Activated CD8-positive, alpha-beta memory T cell treated with anti-CD3 and anti-CD28 coated beads, Interleukin-2, amount 10 ng/mL, durations not matched to agents 7 days and 5 days (primary cell): ENCODE results near the gene TSPAN16. TPM values are rescaled to one million over a fixed set of nuclear protein-coding genes. Genes with fewer than 3 reads are reported as not detected.

ENCODE experiments used
- ATAC-seq: fragments of 150-1000 bp; cut with Tn5 transposase; one replicate; pipeline ENCODE4 v1.10.0; 2021; ENCODE audit warnings: moderate library complexity
- CTCF ChIA-PET: fragments of 350-600 bp; sonication (Branson Sonifier 250); formaldehyde crosslinking; loops from one replicate; lab custom pipeline; 2021; ENCODE audit warnings: antibody characterized with exemption; lab: Charles Lee
- DNase-seq: peaks from one replicate; pipeline ENCODE4 v3.0.0-alpha.2; 2020
- H3K27ac Mint-ChIP-seq: one replicate; pipeline ENCODE4 v1.8.0; 2021; ENCODE audit warnings: mild to moderate bottlenecking, mixed read lengths
- H3K27me3 Mint-ChIP-seq: one replicate; pipeline ENCODE4 v1.8.0; 2021; ENCODE audit warnings: mixed read lengths
- H3K36me3 Mint-ChIP-seq: one replicate; pipeline ENCODE4 v1.8.0; 2021; ENCODE audit warnings: mild to moderate bottlenecking, mixed read lengths
- H3K4me1 Mint-ChIP-seq: one replicate; pipeline ENCODE4 v1.8.0; 2021; ENCODE audit warnings: mixed read lengths
- H3K4me3 Mint-ChIP-seq: one replicate; pipeline ENCODE4 v1.8.0; 2021; ENCODE audit warnings: mild to moderate bottlenecking, moderate library complexity, mixed read lengths
- H3K9me3 Mint-ChIP-seq: one replicate; pipeline ENCODE4 v1.8.0; 2022; ENCODE audit warnings: low read depth, mixed read lengths
- total RNA-seq, 2 experiments: library from RNA; stranded (reverse); gene quantifications; one replicate each; pipeline ENCODE4 v1.2.3, GENCODE V29; 2021

Gene TSPAN16
- total RNA-seq, 2 experiments from 2014 or later = not detected

GRCh38 chr19:11261971-11262839 lies 33.8 kb upstream of the TSPAN16 start, which contains the start of gene DOCK6:
Gene DOCK6 (minus strand): TSS chr19:11262524. CDS start chr19:11262440, 84 bp downstream.
- peaks cover 3% of the 10 kb centered on the region for H3K4me1 Mint-ChIP-seq
- H3K27ac Mint-ChIP-seq = no peak within 1 kb of the TSS
- peak within 1 kb of the TSS; percentile 42 for H3K4me3 Mint-ChIP-seq
- peaks cover 56% of the 10 kb centered on the region for H3K27me3 Mint-ChIP-seq
- H3K36me3 Mint-ChIP-seq = no peaks in the 10 kb centered on the region
- CTCF ChIA-PET = no interaction called here
- no peaks in the 10 kb centered on the region for H3K9me3 Mint-ChIP-seq
- ATAC-seq (peak; percentile 70), DNase-seq (no peak)

- Mint-ChIP-seq H3K27me3 (peaks cover 71% of the 10 kb centered on the region), H3K4me1 (peaks cover 3% of the 10 kb centered on the region), H3K36me3 (no peaks in the 10 kb centered on the region), H3K27ac (no peak overlapping the region), H3K9me3 (no peaks in the 10 kb centered on the region), H3K4me3 (no peak overlapping the region)
- DNase-seq (no peak), ATAC-seq (no peak)
- CTCF ChIA-PET = interaction anchor here (2.1 kb wide), 1 partner anchor 11 kb away, joined by 6 read pairs; no protein-coding TSS in a partner anchor
Measured at GRCh38 chr19:11263726-11264125, 32.2 kb upstream of the TSPAN16 start.

- H3K4me1 Mint-ChIP-seq = peaks cover 3% of the 10 kb centered on the region
- H3K27ac Mint-ChIP-seq = no peak overlapping the region
- no peaks in the 10 kb centered on the region for H3K9me3 Mint-ChIP-seq
- CTCF ChIA-PET = interaction anchor here (0.6 to 2.1 kb wide), 3 partner anchors 10 to 332 kb away, joined by 3 to 6 read pairs (median 3); no protein-coding TSS in a partner anchor
- H3K36me3 Mint-ChIP-seq = no peaks in the 10 kb centered on the region
- DNase-seq (no peak), ATAC-seq (no peak)
- H3K4me3 Mint-ChIP-seq = no peak overlapping the region
- H3K27me3 Mint-ChIP-seq = peaks cover 79% of the 10 kb centered on the region
Measured at GRCh38 chr19:11264452-11265176, 31.3 kb upstream of the TSPAN16 start.

- Mint-ChIP-seq H3K27ac (no peak overlapping the region), H3K4me3 (no peak overlapping the region), H3K4me1 (peaks cover 3% of the 10 kb centered on the region), H3K9me3 (no peaks in the 10 kb centered on the region), H3K36me3 (no peaks in the 10 kb centered on the region), H3K27me3 (peaks cover 74% of the 10 kb centered on the region)
- DNase-seq (no peak), ATAC-seq (no peak)
- CTCF ChIA-PET = interaction anchor here (0.6 to 2.1 kb wide), 4 partner anchors 9 to 23 kb away, joined by 3 to 6 read pairs (median 4); no protein-coding TSS in a partner anchor
Measured at GRCh38 chr19:11265177-11265784, 30.7 kb upstream of the TSPAN16 start.

GRCh38 chr19:11265785-11266236 lies 30.1 kb upstream of the TSPAN16 start:
- no peak for ATAC-seq
- H3K27me3 Mint-ChIP-seq = peaks cover 73% of the 10 kb centered on the region
- H3K9me3 Mint-ChIP-seq = no peaks in the 10 kb centered on the region
- CTCF ChIA-PET = interaction anchor here (0.6 to 1.3 kb wide), 4 partner anchors 10 to 23 kb away, joined by 3 to 5 read pairs (median 3); no protein-coding TSS in a partner anchor
- H3K27ac Mint-ChIP-seq = no peak overlapping the region
- no peak for DNase-seq
- peaks cover 3% of the 10 kb centered on the region for H3K4me1 Mint-ChIP-seq
- no peaks in the 10 kb centered on the region for H3K36me3 Mint-ChIP-seq
- H3K4me3 Mint-ChIP-seq = no peak overlapping the region

GRCh38 chr19:11267316-11268085 lies 28.5 kb upstream of the TSPAN16 start:
- Mint-ChIP-seq H3K4me1 (peaks cover 3% of the 10 kb centered on the region), H3K9me3 (no peaks in the 10 kb centered on the region), H3K36me3 (no peaks in the 10 kb centered on the region), H3K27me3 (peaks cover 76% of the 10 kb centered on the region), H3K4me3 (no peak overlapping the region), H3K27ac (no peak overlapping the region)
- ATAC-seq (no peak), DNase-seq (no peak)
- CTCF ChIA-PET = interaction anchor here (0.8 to 1.5 kb wide), 2 partner anchors 215 to 579 kb away, joined by 3 to 4 read pairs; no protein-coding TSS in a partner anchor

GRCh38 chr19:11268783-11269267 lies 27.1 kb upstream of the TSPAN16 start:
- Mint-ChIP-seq H3K36me3 (no peaks in the 10 kb centered on the region), H3K27ac (no peak overlapping the region), H3K9me3 (no peaks in the 10 kb centered on the region), H3K4me1 (no peaks in the 10 kb centered on the region), H3K27me3 (peaks cover 75% of the 10 kb centered on the region), H3K4me3 (no peak overlapping the region)
- CTCF ChIA-PET = interaction anchor here (0.8 to 1.3 kb wide), 2 partner anchors 214 to 580 kb away, joined by 4 read pairs; no protein-coding TSS in a partner anchor
- DNase-seq (no peak), ATAC-seq (no peak)

GRCh38 chr19:11269408-11269807 lies 26.6 kb upstream of the TSPAN16 start:
- CTCF ChIA-PET = interaction anchor here (1.3 kb wide), 1 partner anchor 213 kb away, joined by 4 read pairs; no protein-coding TSS in a partner anchor
- H3K27me3 Mint-ChIP-seq = peaks cover 77% of the 10 kb centered on the region
- no peak for DNase-seq
- no peaks in the 10 kb centered on the region for H3K36me3 Mint-ChIP-seq
- no peak for ATAC-seq
- no peaks in the 10 kb centered on the region for H3K9me3 Mint-ChIP-seq
- H3K4me3 Mint-ChIP-seq = no peak overlapping the region
- H3K27ac Mint-ChIP-seq = no peak overlapping the region
- no peaks in the 10 kb centered on the region for H3K4me1 Mint-ChIP-seq

- Mint-ChIP-seq H3K9me3 (no peaks in the 10 kb centered on the region), H3K4me3 (no peak overlapping the region), H3K4me1 (no peaks in the 10 kb centered on the region), H3K27ac (no peak overlapping the region), H3K27me3 (peaks cover 69% of the 10 kb centered on the region), H3K36me3 (peaks cover 4% of the 10 kb centered on the region)
- ATAC-seq (no peak), DNase-seq (no peak)
- CTCF ChIA-PET = interaction anchor here (0.6 kb wide), 1 partner anchor 129 kb away, joined by 3 read pairs; no protein-coding TSS in a partner anchor
Measured at GRCh38 chr19:11273296-11273695, 22.7 kb upstream of the TSPAN16 start.

- no peak for DNase-seq
- Mint-ChIP-seq H3K4me1 (no peaks in the 10 kb centered on the region), H3K36me3 (peaks cover 4% of the 10 kb centered on the region), H3K27ac (no peak overlapping the region), H3K27me3 (peaks cover 66% of the 10 kb centered on the region), H3K4me3 (no peak overlapping the region), H3K9me3 (no peaks in the 10 kb centered on the region)
- CTCF ChIA-PET = interaction anchor here (0.9 to 1.4 kb wide), 2 partner anchors 10 to 20 kb away, joined by 4 to 6 read pairs; no protein-coding TSS in a partner anchor
- no peak for ATAC-seq
Measured at GRCh38 chr19:11273989-11274388, 22.0 kb upstream of the TSPAN16 start.

- Mint-ChIP-seq H3K4me3 (no peak overlapping the region), H3K36me3 (peaks cover 4% of the 10 kb centered on the region), H3K27me3 (peaks cover 66% of the 10 kb centered on the region), H3K4me1 (peaks cover 4% of the 10 kb centered on the region), H3K9me3 (no peaks in the 10 kb centered on the region), H3K27ac (no peak overlapping the region)
- CTCF ChIA-PET = interaction anchor here (0.9 to 1.4 kb wide), 2 partner anchors 11 to 19 kb away, joined by 4 to 6 read pairs; no protein-coding TSS in a partner anchor
- ATAC-seq (no peak), DNase-seq (no peak)
Measured at GRCh38 chr19:11274533-11275086, 21.4 kb upstream of the TSPAN16 start.

- H3K4me3 Mint-ChIP-seq = no peak overlapping the region
- CTCF ChIA-PET = interaction anchor here (1.3 kb wide), 1 partner anchor 15 kb away, joined by 3 read pairs; no protein-coding TSS in a partner anchor
- H3K36me3 Mint-ChIP-seq = peaks cover 4% of the 10 kb centered on the region
- DNase-seq (no peak), ATAC-seq (no peak)
- peaks cover 11% of the 10 kb centered on the region for H3K4me1 Mint-ChIP-seq
- H3K9me3 Mint-ChIP-seq = no peaks in the 10 kb centered on the region
- peaks cover 72% of the 10 kb centered on the region for H3K27me3 Mint-ChIP-seq
- H3K27ac Mint-ChIP-seq = no peak overlapping the region
Measured at GRCh38 chr19:11278670-11279069, 17.3 kb upstream of the TSPAN16 start.
